ENCODE measurements around the gene GRIPAP1. TPM values are rescaled to one million over a fixed set of nuclear protein-coding genes. Genes with fewer than 3 reads are reported as not detected.

GRIPAP1 gene
- polyA plus RNA-seq, 1 donor = 22.0 TPM

- peak; percentile 36 for DNase-seq
Observed at GRCh38 chrX:48958635-48959094, 43.4 kb downstream of the GRIPAP1 start.

- peak; percentile 96 for DNase-seq
Observed at GRCh38 chrX:48957827-48958634, 44.0 kb downstream of the GRIPAP1 start.

- peak; percentile 55 for DNase-seq
Observed at GRCh38 chrX:48957477-48957826, 44.6 kb downstream of the GRIPAP1 start, which contains the start of gene OTUD5. OTUD5 (minus strand) TSS chrX:48957607; CDS start chrX:48957570, 37 bp downstream.

- DNase-seq = no peak
Observed at GRCh38 chrX:48956728-48957414, 45.2 kb downstream of the GRIPAP1 start.

GRCh38 chrX:48948589-48948988 lies 53.5 kb downstream of the GRIPAP1 start:
- no peak for DNase-seq

GRCh38 chrX:48945517-48946348 lies 56.3 kb downstream of the GRIPAP1 start:
- DNase-seq = no peak

GRCh38 chrX:48942895-48943294 lies 59.2 kb downstream of the GRIPAP1 start:
- DNase-seq = no peak

GRCh38 chrX:48940404-48940955 lies 61.6 kb downstream of the GRIPAP1 start:
- no peak for DNase-seq

- no peak for DNase-seq
Observed at GRCh38 chrX:48939524-48940228, 62.4 kb downstream of the GRIPAP1 start.

- DNase-seq = no peak
Observed at GRCh38 chrX:48938721-48939425, 63.2 kb downstream of the GRIPAP1 start.

- no peak for DNase-seq
Observed at GRCh38 chrX:48937054-48937907, 64.8 kb downstream of the GRIPAP1 start.

GRCh38 chrX:48936429-48937053 lies 65.5 kb downstream of the GRIPAP1 start:
- no peak for DNase-seq

- no peak for DNase-seq
Observed at GRCh38 chrX:48935301-48935670, 66.8 kb downstream of the GRIPAP1 start.

GRCh38 chrX:48934581-48935300 lies 67.3 kb downstream of the GRIPAP1 start:
- no peak for DNase-seq

GRCh38 chrX:48933757-48934156 lies 68.3 kb downstream of the GRIPAP1 start:
- DNase-seq = no peak

- no peak for DNase-seq
Observed at GRCh38 chrX:48927736-48928382, 74.2 kb downstream of the GRIPAP1 start.

- no peak for DNase-seq
Observed at GRCh38 chrX:48927123-48927522, 74.9 kb downstream of the GRIPAP1 start.

GRCh38 chrX:48924270-48924669 lies 77.8 kb downstream of the GRIPAP1 start:
- DNase-seq = no peak

- no peak for DNase-seq
Observed at GRCh38 chrX:48923771-48924170, 78.3 kb downstream of the GRIPAP1 start.
